Activated CD8-positive, alpha-beta T cell treated with anti-CD3 and anti-CD28 coated beads, Interleukin-2, amount 10 ng/mL, durations not matched to agents 7 days and 5 days (primary cell): ENCODE measurements around the gene DYSF. TPM values are rescaled to one million over a fixed set of nuclear protein-coding genes. Genes with fewer than 3 reads are reported as not detected.
A peak's percentile ranks its signal among the peaks of the same experiment; 100 is the strongest.

Source experiments
- ATAC-seq: fragments of 150-1000 bp; cut with Tn5 transposase; one replicate; pipeline ENCODE4 v1.10.0; 2021; ENCODE audit warnings: moderate library complexity
- CTCF ChIA-PET: fragments of 350-600 bp; sonication (Branson Sonifier 250); formaldehyde crosslinking; loops from one replicate; lab custom pipeline; 2021; ENCODE audit warnings: antibody characterized with exemption; lab: Charles Lee
- POLR2A ChIA-PET: fragments of 350-600 bp; sonication (Branson Sonifier 250); formaldehyde crosslinking; loops from one replicate; lab custom pipeline; 2021; ENCODE audit warnings: antibody characterized with exemption; lab: Charles Lee
- DNase-seq: peaks from one replicate; pipeline ENCODE4 v3.0.0-alpha.2; 2020
- H3K27ac Mint-ChIP-seq: one replicate; pipeline ENCODE4 v1.8.0; 2021; ENCODE audit warnings: mild to moderate bottlenecking, mixed read lengths
- H3K27me3 Mint-ChIP-seq: one replicate; pipeline ENCODE4 v1.8.0; 2021; ENCODE audit warnings: low read depth, mixed read lengths
- H3K36me3 Mint-ChIP-seq: one replicate; pipeline ENCODE4 v1.8.0; 2021; ENCODE audit warnings: low read depth, mixed read lengths
- H3K4me1 Mint-ChIP-seq: one replicate; pipeline ENCODE4 v1.8.0; 2021; ENCODE audit warnings: low read depth, mixed read lengths
- H3K4me3 Mint-ChIP-seq: one replicate; pipeline ENCODE4 v1.8.0; 2021; ENCODE audit warnings: mild to moderate bottlenecking, mixed read lengths
- H3K9me3 Mint-ChIP-seq: one replicate; pipeline ENCODE4 v1.8.0; 2022; ENCODE audit warnings: mixed read lengths; ENCODE audit not compliant: insufficient read depth
- total RNA-seq, 2 experiments: library from RNA; stranded (reverse); gene quantifications; one replicate each; pipeline ENCODE4 v1.2.3, GENCODE V29; 2021

DYSF gene
- total RNA-seq, 2 experiments from 2014 or later = 3.4 to 4.7 TPM

DNA sequence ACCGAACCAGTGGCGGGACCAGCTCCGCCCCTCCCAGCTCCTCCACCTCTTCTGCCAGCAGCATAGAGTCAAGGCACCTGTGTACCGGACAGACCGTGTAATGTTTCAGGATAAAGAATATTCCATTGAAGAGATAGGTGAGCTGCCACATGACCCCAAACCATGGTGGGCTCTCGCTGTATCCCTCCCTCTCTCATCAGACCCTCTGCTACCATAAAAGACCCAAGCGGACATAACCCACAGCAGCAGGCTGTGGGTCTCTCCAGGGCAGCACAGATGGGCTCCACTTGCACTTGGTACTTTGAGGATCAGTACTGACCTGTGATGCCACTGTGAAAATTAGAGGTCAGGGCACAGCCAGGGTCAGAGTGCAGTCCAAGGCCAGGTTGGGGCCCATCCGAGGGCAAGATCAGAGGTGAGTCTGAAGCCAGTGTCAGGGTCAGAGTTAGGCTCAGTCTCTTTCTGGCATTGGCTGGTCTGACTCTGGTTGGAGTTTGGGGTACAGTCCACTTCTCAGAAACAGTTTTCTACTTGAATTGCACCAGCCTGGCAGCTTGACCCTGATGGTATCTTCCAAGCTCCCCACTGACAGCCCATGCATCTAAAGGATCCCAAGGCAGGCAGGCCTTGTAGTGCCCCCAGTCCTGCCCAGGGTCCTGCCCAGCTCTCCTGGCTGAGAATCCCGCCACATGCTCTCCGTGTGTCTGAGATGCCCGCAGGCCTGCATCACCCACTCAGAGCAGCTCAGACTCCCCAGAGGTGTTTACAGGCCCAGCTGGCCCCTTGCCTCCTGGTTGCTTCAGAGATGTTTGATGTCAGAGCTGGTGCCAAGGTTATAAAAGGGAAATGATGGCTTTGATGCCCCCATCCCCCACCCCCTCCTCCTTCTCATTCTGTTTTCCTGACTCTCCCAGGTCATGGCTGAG is 212.1 kb downstream of the DYSF start:
- ATAC-seq (no peak), DNase-seq (no peak)
- no peak overlapping the region for H3K4me3 Mint-ChIP-seq
- no peaks in the 10 kb centered on the region for H3K36me3 Mint-ChIP-seq
- no peaks in the 10 kb centered on the region for H3K27me3 Mint-ChIP-seq
- H3K9me3 Mint-ChIP-seq = no peaks in the 10 kb centered on the region
- no peak overlapping the region for H3K27ac Mint-ChIP-seq
- no peaks in the 10 kb centered on the region for H3K4me1 Mint-ChIP-seq
- ChIA-PET POLR2A (interaction anchor here (0.6 kb wide), 1 partner anchor 436 kb away, joined by 3 read pairs; no protein-coding TSS in a partner anchor), CTCF (no interaction called here)

DNA sequence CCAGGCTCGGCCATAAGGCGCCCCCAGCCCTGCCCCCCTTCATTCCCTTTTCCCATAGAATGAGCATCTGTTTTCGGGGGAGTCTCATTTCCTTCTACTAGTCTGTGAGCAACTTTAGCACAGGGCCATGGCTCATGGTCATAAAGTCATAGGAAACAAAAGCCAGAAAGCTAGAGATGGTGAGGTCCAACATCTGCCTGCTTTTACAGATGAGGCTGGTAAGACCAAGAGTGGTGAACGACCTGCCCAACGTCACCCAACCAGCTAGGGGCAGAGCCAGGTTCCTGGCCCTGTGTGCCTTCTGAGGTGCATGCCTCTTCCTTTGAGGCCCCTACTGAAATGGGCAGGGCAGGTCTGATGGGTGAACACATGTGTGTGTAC is 212.7 kb downstream of the DYSF start:
- no peak overlapping the region for H3K27ac Mint-ChIP-seq

DNA sequence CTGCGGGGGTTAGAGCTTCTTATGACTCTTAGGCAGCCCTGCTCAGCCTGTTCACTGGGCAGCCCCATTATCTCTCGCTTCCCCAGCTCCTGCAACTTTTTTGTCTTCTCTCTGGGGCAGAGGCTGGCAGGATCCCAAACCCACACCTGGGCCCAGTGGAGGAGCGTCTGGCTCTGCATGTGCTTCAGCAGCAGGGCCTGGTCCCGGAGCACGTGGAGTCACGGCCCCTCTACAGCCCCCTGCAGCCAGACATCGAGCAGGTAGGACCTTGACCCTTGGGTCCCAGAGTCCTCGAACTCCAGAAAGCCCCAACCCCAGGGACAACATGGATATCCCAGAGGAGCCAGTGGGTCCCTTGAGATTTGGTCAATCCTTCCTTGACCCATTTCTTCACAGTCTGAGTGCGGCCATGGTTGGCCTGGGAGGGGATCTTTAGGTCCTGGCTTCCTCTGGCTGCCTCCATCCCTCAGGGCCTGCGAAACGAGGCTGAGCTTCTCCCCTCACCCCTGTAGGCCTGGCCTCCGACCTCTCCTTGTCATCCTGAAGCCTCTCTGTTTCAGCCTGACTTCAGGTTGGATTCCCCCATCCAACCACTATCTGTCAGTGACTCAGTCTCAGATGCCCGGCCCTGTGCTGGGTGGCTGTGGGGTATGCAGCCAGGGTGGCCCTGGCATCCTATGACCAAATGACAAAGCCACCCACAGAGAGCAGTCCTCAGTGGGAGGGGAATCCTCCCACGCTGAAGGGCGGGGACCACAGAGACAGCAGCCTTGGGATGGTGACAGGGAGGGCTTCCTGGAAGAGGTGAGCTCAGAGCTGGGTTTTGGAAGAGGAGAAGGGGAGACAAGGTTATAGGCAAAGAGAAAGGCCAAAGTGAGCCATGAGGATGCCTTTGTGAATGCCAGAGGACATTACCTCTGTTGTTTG is 214.2 kb downstream of the DYSF start:
- Mint-ChIP-seq H3K27me3 (no peaks in the 10 kb centered on the region), H3K4me3 (no peak overlapping the region), H3K27ac (no peak overlapping the region), H3K36me3 (no peaks in the 10 kb centered on the region), H3K9me3 (no peaks in the 10 kb centered on the region), H3K4me1 (no peaks in the 10 kb centered on the region)
- peak; percentile 14 for DNase-seq
- CTCF ChIA-PET = no interaction called here
- no peak for ATAC-seq
- POLR2A ChIA-PET = no interaction called here

More for the DNA sequence above, 212.7 kb downstream of the DYSF start:
- Mint-ChIP-seq H3K4me3 (no peak overlapping the region), H3K4me1 (no peaks in the 10 kb centered on the region), H3K36me3 (no peaks in the 10 kb centered on the region), H3K27me3 (no peaks in the 10 kb centered on the region), H3K9me3 (no peaks in the 10 kb centered on the region)
- ChIA-PET CTCF (no interaction called here), POLR2A (no interaction called here)
- DNase-seq (peak; percentile 12), ATAC-seq (no peak)

DNA sequence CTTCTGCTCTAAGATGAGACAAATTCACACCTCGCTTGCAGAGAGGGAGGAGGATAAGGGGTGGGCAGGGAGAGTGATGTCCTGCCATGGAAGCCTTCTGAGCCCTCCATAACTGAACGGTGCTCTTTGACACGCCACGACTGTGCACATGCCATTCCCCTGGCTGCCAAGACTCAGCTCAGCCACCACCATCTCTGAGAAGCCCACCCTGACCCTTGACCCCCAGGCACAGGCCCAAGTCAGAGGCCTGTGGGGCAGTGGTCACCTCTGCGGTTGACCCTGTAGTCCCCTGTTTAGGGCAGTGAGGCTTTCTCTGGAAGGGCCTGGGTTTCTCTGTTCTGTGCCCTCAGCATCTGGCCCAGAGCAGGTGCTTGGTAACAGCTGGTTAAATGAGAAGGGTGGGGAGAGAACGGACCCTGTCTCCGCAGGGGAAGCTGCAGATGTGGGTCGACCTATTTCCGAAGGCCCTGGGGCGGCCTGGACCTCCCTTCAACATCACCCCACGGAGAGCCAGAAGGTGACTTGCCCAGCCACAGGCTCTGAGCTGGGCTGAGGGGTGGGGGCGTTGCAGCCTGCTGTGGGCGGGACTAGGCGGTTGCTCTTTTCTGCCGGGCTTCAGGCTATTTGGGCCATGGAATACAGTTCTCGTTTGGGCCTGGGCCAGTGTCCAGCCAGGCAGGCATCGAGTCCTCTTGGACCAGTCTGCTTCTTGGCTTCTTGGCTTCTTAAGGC is 215.1 kb downstream of the DYSF start:
- Mint-ChIP-seq H3K27ac (no peak overlapping the region), H3K4me1 (no peaks in the 10 kb centered on the region), H3K27me3 (no peaks in the 10 kb centered on the region), H3K9me3 (no peaks in the 10 kb centered on the region), H3K36me3 (no peaks in the 10 kb centered on the region), H3K4me3 (no peak overlapping the region)
- no peak for DNase-seq
- ChIA-PET POLR2A (no interaction called here), CTCF (no interaction called here)
- no peak for ATAC-seq

DNA sequence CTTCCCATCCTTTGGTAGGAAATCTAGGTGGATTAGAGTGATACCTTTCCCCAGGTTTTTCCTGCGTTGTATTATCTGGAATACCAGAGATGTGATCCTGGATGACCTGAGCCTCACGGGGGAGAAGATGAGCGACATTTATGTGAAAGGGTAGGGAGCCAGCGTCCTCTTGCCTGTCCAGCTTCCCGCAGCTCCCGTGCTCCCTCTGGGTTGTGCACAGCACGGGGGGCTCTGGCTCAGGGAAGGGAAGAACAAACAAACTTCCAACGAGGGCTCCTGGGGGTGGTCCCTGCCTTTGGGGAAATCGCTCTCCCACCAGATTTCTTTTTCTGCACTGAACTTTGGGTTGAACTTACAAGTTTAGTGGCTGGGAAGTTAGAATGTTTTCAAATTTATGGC is 215.7 kb downstream of the DYSF start:
- POLR2A ChIA-PET = no interaction called here
- no peak overlapping the region for H3K27ac Mint-ChIP-seq
- H3K4me3 Mint-ChIP-seq = no peak overlapping the region
- no peaks in the 10 kb centered on the region for H3K27me3 Mint-ChIP-seq
- ATAC-seq = no peak
- DNase-seq = no peak
- no peaks in the 10 kb centered on the region for H3K4me1 Mint-ChIP-seq
- no peaks in the 10 kb centered on the region for H3K9me3 Mint-ChIP-seq
- no peaks in the 10 kb centered on the region for H3K36me3 Mint-ChIP-seq
- CTCF ChIA-PET = no interaction called here

DNA sequence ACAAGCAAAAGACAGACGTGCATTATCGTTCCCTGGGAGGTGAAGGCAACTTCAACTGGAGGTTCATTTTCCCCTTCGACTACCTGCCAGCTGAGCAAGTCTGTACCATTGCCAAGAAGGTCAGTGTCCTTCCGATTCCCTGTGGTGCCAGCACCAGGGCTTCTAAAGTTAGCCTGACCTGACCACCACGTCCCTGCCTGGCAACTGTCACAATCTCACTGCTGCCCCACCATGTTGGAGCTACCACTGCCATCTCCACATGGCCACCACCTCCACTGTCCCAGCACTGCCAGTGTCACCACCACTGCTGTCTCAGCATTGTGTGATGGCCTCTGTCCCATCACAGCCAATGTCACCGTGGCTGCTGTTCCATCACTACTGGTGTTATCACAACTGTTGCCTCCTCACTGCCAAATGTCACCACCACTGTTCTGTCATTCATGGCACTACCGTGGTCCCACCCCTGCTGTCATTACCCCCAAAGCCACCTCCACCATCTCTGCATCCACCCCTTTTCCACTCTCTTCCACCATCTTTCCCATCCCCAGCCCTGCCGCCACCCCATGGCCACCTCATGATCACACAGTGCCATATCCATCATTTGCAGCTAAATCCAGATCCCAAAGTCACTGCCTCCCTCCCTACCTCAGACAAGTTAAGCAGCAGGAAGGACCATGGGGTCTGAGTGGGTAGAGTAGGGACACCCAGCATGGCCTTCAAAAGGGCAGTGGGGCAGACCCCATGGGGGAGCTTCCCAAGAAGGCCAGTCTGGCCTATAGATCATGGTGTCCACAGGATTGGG is 216.5 kb downstream of the DYSF start:
- Mint-ChIP-seq H3K27me3 (no peaks in the 10 kb centered on the region), H3K4me1 (no peaks in the 10 kb centered on the region), H3K36me3 (no peaks in the 10 kb centered on the region), H3K27ac (no peak overlapping the region), H3K9me3 (no peaks in the 10 kb centered on the region), H3K4me3 (no peak overlapping the region)
- DNase-seq (no peak), ATAC-seq (no peak)
- POLR2A ChIA-PET = no interaction called here
- CTCF ChIA-PET = no interaction called here

DNA sequence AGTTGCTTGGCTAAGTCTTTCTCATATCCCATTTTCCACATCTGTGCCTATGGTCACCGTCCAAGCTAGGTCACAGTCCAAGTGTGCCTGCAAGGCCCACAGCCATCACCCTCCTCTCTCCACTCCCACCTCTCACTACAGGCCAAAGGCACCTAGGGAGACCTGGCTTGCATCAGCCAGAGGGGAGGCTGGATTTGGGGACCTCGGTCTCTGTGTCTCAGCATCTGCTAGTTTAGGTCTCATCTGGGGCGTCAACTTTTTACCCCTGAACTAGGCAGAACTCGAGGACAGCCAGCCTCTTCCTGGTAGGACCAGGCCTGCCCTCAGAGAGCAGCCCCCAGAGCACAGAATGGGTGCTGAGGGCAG is 217.1 kb downstream of the DYSF start:
- Mint-ChIP-seq H3K27ac (no peak overlapping the region), H3K4me3 (no peak overlapping the region), H3K36me3 (no peaks in the 10 kb centered on the region), H3K9me3 (no peaks in the 10 kb centered on the region), H3K27me3 (no peaks in the 10 kb centered on the region), H3K4me1 (no peaks in the 10 kb centered on the region)
- DNase-seq = no peak
- CTCF ChIA-PET = no interaction called here
- POLR2A ChIA-PET = no interaction called here
- ATAC-seq = no peak

DNA sequence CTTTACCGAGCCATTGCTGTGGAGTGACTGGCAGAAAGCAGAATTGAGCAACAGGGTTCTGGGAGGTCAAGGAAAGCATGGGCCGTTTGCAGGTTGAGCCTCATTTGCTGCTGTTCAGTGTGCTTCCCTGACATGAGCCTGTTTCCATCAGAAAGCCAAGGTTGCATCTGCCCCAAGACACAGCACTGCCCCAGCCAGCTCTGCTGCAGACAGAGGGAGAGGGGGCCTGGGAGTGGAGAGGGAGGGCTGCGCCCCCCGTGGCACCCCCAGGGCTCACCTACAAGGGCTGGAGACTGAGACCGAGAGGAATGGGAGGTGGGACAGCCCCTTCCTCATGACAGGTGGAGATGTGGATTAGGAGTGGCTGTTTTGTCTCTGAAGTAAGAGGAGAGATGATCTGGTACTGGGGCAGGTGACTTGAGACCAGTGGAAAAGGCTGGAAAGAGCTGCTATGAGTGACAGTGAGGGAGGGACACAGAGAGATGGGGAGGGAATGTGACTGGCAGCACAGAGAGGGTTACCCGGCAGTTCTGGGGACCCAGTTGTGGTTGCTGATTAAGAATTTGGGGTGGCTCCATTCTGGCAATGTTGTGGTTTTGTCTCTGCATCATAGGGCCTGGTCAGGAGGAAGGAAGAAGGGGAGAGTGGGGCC is 218.0 kb downstream of the DYSF start:
- ATAC-seq (no peak), DNase-seq (peak; percentile 2)
- Mint-ChIP-seq H3K9me3 (no peaks in the 10 kb centered on the region), H3K27me3 (no peaks in the 10 kb centered on the region), H3K36me3 (no peaks in the 10 kb centered on the region), H3K27ac (no peak overlapping the region), H3K4me3 (no peak overlapping the region), H3K4me1 (no peaks in the 10 kb centered on the region)
- POLR2A ChIA-PET = no interaction called here
- CTCF ChIA-PET = no interaction called here

DNA sequence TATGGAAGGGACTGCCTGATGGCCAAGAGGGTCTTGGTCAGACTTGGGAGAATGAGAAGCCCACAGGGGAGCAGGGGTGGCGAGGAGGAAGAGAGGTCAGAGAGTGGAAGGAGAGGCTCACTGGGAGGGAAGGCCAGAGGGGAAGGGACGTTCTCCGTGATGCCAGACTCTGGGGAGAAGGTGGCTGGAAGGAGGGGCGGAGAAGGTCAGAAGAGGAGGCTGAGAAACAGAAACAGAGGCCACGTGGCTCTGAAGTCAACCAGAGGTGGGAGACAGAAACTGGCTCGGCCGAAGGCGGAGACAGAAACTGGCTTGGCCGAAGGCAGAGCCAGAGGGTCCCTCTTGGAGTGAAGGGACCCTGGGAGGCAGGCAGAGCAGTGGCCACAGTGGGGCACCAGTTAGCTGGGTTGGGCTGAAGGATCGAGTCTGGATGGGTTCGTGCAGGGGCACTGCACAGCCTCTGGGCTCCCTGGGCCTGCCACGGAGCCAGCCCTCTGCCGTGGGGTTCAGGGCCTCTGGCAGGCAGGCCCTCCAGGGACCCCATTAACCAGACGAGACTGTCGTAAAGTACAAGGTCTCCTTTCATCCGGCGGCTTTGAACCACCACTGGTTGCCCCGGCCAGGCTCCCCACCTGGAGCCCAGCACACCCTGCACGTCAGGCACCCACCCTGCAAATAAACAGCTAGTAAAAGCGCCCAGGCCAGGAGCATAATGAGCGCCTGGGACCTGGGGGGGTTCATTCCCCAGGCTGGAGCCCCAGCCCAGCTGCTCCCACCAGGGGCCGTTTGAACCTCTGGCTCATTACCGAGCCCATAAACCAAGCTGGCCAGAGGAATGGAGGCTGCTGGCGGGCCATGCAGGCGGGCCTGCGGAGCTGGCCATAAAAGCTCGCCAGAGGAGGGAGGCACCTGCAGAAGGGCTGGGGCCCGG is 218.8 kb downstream of the DYSF start:
- ChIA-PET POLR2A (no interaction called here), CTCF (no interaction called here)
- no peak overlapping the region for H3K4me3 Mint-ChIP-seq
- no peaks in the 10 kb centered on the region for H3K9me3 Mint-ChIP-seq
- H3K4me1 Mint-ChIP-seq = no peaks in the 10 kb centered on the region
- H3K27me3 Mint-ChIP-seq = peaks cover 2% of the 10 kb centered on the region
- DNase-seq (peak; percentile 8), ATAC-seq (no peak)
- H3K27ac Mint-ChIP-seq = peak overlapping the region; percentile 27
- no peaks in the 10 kb centered on the region for H3K36me3 Mint-ChIP-seq
